Amniotic epithelial cell (primary cell): Measurements from ENCODE around the gene TRAPPC10.

Experiments used
- DNase-seq: peaks from one replicate; pipeline ENCODE4 v3.0.0-alpha.2; 2010; ENCODE audit warnings: low read depth

Gene TRAPPC10, protein sequence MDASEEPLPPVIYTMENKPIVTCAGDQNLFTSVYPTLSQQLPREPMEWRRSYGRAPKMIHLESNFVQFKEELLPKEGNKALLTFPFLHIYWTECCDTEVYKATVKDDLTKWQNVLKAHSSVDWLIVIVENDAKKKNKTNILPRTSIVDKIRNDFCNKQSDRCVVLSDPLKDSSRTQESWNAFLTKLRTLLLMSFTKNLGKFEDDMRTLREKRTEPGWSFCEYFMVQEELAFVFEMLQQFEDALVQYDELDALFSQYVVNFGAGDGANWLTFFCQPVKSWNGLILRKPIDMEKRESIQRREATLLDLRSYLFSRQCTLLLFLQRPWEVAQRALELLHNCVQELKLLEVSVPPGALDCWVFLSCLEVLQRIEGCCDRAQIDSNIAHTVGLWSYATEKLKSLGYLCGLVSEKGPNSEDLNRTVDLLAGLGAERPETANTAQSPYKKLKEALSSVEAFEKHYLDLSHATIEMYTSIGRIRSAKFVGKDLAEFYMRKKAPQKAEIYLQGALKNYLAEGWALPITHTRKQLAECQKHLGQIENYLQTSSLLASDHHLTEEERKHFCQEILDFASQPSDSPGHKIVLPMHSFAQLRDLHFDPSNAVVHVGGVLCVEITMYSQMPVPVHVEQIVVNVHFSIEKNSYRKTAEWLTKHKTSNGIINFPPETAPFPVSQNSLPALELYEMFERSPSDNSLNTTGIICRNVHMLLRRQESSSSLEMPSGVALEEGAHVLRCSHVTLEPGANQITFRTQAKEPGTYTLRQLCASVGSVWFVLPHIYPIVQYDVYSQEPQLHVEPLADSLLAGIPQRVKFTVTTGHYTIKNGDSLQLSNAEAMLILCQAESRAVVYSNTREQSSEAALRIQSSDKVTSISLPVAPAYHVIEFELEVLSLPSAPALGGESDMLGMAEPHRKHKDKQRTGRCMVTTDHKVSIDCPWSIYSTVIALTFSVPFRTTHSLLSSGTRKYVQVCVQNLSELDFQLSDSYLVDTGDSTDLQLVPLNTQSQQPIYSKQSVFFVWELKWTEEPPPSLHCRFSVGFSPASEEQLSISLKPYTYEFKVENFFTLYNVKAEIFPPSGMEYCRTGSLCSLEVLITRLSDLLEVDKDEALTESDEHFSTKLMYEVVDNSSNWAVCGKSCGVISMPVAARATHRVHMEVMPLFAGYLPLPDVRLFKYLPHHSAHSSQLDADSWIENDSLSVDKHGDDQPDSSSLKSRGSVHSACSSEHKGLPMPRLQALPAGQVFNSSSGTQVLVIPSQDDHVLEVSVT

DNA sequence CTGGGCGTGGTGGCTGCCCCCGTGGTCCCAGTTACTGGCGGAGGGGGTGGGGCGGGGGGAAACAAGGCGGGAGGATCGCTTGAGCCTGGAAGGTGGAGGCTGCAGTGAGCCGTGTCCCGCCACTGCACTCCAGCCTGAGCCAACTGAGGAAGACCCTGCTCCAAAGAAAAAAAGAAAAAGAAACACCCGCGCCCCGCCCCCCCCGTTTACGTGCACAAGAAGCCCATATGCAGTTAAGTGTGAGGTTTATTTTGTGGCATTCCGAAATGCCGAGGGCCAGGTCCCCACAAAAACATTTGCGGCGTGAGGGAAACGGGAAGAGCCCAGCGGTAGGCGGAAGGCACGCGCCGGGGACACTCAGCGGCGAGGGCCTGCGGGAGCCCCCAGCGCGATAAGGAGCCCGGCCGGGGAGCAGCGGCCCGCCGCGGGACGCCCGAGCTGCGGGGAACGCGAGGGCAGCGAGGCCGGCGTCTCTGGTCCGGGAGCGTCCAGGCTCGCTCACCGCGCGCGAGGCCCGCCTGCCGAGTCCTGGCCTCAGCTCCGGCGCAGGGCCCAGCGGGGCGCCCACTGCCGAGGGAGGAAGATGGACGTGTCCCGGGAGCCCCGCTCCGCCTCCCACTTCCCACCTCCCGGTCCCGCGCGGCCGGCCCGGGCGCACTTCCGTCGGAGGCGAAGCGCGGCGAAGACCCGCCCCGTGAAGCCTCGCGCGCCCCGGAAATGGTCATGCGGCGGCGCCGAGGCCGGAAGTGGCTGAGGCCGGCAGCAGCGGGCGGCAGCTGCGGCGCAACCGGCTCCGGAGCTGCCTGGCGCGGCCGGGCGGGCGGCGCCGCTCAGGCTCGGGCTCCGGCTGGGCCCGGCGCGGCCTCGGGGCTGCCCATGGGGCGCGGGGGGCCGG is at the start of gene TRAPPC10:
TRAPPC10 (plus strand) TSS at position 731 of the 895 bp plus-strand sequence. CDS start 185 bp downstream, outside the sequence.
- peak; percentile 75 for DNase-seq

DNA sequence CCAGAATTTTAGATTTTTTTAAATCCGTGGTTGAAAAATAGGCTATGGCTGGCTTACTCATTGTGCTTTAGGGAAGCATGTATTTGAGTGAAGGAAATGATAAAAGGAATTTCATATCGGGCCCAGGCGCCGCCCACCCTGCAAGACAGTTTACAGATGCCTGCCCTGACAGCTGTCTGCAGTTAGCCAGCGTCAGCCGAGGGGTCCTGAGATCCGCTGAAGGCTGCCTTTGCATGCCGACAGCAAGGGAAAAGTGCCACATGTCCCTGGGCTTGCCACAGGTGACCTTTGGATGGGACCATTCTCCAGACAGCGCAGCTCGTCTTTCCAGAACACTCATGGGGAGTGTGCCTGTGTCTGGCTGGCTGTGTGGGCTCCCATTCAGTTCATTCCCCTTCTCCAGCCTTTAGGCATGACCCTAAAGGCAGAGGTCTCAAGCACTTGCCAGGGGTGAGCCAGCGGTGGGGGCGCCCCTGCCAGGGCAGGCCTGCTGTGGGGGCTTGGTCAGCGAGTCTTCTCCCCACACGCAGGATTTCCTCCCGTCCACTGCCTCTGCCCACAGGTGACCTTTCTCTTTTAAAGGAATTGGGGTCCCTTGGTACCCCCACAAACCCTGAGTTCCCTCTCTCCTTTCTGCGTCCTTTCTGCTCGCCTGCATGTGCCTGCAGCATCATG is 46.1 kb upstream of the TRAPPC10 start:
- DNase-seq = peak; percentile 32

DNA sequence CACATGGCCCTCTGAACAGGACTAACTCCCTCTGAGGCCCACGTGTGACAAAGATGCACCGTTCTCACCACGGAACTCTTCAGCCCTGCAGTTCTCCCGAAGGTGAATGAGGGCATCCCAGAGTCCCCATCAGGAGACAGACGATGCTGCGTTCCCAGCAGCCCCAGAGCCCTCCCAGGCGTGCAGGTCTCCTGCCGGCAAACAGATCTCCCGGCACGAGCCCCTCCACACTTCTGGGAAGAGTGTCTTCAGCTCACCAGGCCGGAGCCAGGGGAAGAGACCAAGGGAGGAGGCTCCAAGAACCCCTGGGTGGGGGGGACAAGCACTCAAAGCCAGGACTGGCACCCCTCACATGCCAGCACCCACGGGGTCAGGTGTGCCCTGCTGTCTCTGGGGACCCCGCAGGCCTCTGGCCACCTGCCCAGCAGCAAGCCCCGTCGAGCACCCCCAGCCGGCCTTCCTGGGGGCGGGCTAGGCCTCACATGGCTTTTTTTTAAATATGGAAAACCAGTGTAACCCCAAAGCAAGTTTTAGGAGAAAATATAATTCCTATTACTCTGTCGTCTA is 45.1 kb upstream of the TRAPPC10 start:
- no peak for DNase-seq

DNA sequence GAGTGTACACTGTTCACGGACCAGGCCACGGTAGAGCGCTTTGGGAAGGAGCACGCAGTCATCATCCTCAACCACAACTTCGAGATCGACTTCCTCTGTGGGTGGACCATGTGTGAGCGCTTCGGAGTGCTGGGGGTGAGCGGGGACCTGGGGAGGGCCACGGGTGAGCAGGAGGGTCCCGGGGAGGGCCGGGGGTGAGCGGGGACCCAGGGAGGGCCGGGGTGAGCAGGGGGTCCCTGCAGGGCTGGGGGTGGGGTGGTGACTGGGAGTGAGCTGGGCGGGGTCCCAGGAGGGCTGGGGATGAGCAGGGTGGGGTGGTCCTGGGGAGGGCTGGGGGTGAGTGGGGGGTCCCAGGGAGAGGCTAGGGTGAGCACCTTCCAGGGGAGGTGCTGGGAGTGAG is 44.1 kb upstream of the TRAPPC10 start:
- no peak for DNase-seq

DNA sequence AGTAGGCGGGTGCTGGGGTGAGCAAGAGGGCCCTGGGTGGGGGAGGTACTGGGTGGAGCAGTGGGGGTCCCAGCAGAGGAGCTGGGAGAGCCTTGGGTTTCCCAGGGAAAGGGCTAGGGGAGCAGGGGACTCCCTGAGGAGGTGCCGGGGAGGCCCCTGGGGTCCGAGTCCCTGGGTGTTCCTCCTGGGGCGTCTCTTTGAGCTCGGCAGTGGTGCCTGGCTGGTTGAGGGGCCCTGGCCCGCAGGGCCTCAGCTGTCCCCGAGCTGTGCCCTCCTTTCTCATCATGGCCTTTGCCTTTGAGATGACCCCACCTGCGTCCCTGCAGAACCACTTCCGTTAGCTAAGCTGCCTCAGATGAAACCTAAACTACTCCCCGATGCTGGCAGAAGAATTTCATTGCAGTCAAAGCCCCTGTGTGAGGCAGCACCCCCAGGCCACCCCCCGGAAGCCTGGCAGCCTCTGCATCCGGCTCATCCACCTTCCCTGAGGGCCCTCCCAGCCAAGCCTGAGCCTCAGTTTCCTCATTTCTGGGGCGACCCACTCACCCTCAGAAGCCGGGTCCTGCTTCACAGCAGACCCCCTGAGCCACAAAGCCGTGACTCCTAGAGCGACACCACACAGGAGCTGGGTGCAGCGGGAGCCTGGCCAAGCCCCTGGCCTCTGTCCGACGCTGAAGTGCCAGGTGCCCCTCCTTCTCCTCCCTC is 43.5 kb upstream of the TRAPPC10 start:
- no peak for DNase-seq

DNA sequence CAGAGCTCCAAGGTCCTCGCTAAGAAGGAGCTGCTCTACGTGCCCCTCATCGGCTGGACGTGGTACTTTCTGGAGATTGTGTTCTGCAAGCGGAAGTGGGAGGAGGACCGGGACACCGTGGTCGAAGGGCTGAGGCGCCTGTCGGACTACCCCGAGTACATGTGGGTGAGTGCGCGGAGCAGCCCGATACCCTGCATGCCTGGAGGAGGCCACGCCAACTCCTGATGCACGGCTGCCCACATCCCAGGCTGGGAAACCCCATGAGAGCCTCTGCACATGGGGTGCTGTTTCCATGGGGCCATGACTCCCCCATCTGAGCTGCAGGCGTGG is 43.0 kb upstream of the TRAPPC10 start:
- DNase-seq = no peak

DNA sequence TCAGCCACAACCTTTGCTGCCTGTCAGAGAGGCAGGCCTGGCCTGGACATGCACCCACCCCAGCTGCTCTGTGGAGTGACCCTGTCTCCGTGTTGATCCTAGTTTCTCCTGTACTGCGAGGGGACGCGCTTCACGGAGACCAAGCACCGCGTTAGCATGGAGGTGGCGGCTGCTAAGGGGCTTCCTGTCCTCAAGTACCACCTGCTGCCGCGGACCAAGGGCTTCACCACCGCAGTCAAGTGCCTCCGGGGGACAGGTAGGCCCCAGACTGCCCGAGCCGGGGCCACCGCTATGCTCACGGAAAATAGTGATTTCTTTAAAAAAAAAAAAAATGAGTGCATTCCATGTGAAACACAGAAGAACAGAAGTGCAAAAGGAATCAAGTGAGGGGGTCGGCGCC is 41.6 kb upstream of the TRAPPC10 start:
- no peak for DNase-seq

DNA sequence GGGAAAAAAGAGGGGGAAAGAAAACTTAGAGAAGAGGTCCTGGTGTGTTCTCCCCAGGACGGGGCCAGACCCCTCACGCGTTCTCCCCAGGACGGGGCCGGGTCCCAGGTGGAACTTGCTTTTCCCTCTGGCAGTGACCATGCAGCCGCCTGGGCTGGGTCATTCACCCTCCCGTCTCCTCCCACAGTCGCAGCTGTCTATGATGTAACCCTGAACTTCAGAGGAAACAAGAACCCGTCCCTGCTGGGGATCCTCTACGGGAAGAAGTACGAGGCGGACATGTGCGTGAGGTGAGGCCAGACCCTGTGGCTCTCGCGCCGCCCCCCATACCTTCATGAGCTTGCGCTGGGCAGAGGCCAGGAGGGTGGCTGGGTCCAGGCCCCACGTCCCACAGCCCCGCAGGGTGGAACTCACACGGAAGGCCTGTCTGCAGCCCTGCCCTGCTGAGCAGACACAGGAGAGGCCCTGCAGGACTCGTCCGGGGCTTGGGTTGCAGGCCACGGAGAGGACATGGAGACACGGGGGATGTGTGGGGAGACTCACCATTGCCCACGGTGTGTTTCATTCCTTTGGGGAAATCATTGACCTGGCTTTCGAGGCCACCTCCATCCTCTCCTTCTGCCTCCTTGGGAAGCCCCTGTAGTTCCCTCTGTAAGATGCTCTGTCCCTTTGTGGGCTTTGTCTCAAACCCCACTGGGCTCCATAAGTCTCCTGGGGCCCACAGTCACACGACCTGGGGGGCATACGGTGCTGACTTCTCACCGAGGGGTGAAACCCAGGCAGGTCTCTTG is 40.7 kb upstream of the TRAPPC10 start:
- DNase-seq = no peak

DNA sequence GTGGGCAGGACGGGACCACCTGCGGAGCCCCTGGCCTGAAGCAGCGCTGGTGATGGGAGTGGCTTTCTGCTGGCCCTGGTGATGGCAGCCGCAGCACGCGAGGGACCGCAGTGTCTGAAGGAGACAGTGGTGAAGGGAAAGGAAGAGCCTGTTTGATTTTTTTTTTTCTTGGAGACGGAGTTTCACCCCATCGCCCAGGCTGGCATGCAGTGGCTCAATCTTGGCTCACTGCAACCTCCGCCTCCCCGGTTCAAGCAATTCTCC is 40.2 kb upstream of the TRAPPC10 start:
- DNase-seq = no peak

DNA sequence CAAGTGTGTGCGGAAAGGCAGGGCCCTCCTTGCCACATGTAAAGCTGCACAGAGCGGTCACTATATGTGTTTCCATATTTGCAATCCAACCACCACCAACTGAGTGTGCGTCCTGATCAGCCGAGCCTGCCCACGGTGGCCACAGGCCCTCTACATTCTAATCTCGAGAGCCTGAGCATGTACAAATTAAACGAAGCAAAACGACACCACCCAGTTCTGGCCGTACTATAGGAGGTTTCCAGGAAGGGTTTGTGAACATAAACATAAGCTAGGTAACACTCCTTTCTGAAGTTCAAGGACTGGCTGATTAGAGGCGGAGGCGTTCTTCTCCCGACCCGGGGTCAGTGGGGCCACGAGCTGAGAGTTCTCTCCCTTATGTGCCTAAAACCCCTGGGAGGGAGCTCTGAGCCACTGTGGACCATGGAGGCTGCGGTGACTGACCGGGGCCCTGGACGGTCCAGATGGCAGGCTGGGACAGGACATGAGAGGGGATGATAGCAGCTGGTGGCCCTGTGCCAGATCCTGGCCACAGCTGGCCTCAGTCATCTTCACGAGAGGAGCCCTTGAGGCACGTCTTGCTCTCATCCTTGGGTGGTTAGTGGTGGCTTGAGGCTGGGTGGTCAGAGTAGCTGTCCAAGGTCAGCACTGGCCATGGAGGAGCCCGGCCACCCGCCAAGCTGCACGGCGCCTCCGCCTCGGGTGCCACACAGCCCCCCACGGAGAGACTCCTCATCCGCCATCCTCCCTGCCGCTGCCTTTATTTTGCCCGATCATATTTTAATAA is 39.1 kb upstream of the TRAPPC10 start:
- DNase-seq = no peak

DNA sequence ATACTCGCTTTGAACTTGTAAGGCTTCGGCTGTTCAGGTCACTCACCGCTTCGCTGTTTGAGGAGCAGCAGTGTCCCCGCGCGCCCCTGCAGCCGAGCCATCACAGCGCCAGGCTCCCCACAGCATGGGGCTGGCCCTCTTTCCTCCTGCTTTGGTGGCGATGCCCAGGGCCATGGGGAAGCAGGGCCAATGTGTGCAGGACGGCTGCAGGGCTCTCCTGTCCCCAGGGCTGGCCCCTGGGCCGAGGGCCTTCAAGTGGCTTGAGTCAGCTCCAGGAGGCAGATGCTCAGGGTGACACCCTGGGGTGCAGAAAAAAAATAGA is 38.5 kb upstream of the TRAPPC10 start:
- no peak for DNase-seq

DNA sequence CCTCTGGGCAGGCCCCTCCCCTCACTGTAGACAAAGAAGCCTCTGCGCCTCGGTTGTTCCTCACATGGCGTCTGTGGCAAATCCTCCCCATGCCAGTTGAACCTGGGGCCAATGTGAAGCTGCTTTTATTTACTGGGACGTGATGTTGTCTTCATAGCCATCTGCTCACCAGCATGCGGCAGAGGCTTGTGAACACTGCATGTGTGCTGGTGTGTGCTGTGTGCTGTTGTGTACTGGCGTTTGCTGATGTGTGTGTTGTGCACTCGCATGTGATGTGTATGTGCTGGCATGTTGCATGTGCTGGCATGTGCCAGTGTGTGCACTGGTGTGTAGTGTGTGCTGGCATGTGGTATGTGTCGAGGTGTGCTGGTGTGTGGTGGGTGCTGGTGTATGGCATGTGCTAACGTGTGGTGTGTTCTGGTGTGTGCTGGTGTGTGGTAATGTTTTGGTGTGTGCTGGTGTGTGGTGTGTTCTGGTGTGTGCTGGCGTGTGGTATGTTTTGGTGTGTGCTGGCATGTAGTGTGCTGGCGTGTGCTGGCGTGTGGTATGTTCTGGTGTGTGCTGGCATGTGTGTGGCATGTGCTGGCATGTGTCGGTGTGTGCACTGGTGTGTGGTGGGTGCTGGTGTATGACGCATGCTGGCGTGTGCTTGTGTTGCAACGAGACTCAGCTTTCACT is 37.2 kb upstream of the TRAPPC10 start:
- no peak for DNase-seq

DNA sequence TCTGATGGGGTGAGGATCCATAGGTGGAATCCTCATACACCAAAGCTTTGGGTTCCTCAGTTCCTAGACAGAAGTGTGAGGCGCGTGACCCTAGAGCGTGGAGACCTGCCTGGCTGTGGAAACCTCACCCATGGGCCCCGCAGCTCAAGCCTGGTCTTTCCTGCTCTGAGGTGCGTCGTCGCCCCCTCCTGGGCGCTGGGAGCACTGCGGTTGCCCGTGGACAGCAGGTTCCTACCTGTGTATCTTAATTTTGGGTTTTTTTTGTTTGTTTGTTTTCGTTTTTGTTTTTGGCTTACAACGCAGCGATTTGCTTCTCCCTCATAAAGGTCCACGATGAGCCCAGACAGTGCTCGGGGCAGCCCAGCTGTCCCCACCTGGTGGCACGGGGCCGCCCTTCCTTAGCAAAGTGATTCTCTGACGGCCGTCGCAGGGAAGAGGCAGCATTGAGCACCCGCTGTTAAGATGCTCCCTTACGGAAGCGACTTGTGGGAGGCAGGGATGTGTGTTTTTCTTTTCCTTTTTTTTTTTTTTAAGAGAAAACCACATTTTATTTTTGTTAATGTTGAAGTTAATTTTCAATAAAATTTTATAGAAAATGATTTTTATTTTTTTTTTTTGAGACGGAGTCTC is 36.5 kb upstream of the TRAPPC10 start:
- peak; percentile 55 for DNase-seq

DNA sequence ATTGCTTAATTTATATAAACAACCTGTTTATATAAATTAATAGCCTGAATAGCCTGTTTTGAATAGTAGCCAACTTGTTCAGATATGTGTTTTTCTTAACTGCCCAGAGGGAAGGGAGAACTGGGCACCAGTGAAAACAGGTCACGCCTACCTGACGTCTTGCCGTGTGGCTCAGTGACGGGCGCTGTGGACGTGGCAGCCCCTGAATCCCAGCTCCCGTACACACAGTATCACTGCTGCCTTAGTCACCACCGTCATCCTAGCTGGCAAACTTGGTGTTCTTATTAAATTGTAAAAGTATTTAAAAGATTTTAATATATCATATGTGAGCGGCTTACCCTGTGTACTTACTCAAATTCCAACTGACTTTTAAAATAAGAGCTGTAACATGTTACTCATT is 35.4 kb upstream of the TRAPPC10 start:
- DNase-seq = no peak

DNA sequence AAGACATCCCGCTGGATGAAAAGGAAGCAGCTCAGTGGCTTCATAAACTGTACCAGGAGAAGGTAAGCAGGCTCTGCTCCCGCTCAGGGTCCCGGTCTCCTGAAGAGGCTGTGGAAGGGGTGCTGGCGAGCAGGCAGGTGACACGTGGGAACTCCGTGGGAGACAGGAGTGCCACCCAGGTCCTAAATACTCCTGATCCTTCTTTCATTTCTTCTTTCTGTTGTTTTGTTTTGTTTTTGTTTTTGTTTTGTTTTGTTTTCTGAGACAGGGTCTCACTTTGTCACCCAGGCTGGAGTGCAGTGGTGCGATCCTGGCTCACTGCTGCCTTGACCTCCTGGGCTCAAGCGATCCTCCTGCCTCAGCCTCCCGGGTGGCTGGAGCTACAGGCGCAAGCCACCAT is 34.0 kb upstream of the TRAPPC10 start:
- no peak for DNase-seq

DNA sequence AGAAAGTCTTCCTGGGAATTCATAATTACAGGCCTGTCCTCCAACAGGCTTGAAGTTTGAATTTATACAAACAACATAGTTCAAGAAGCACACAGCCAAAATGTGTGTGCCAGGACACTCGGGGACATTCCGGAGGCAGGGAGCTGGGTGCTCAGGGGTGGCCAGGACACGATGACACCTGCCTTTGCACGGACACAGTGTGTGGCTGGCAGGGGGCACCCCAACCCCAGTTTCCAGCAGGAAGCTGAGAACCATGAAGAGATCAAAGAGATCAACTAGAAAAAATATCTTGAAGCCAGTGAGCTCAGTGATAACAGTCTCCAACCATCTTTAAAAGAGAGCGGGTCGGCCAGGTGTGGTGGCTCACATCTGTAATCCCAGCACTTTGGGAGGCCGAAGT is 32.5 kb upstream of the TRAPPC10 start:
- no peak for DNase-seq

DNA sequence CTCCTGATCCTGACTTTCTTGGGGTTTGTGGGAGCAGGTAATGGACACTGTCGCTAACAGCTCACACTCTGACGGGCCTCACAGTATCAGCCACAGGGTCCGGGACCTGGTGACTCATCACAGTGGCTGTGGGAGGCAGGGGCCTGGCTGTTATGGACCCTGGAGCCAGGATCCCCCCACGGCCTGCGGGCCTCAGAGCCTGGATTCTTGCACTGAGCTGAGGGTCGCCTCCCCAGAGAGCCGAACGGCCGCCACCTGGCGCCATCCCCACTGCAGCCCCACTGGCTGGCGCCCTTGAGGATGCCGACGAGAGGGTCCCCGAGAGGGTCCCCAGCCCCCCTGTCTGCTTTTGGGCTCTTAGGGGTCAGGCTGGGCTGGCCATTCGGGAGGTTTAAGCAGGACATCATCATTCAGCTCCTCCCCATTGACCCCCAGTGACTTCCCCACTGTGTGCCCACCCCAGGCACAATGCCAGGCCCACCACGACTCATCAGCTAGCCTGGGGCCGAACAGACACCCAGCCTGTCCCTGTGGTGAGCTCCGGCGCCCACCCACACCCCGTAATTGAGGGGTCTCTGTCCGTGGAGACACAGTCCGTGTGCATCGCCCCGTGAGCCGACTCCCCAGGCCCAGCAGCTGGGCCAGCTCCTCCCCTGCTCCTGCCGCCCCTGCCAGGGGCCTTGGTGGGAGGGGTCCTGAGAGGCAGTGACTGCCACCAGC is 30.8 kb upstream of the TRAPPC10 start:
- no peak for DNase-seq
